BE2C (cell line): ENCODE results near the gene USP47.

ENCODE experiments used
- DNase-seq: peaks from one replicate; pipeline ENCODE4 v3.0.0-alpha.2; 2020
- H3K27me3 ChIP-seq: fragments of 250-450 bp; sonication (Bioruptor Pico); 2 replicates; pipeline ENCODE4 v1.5.1; 2020; ENCODE audit warnings: mild to moderate bottlenecking
- H3K36me3 ChIP-seq: fragments of 250-450 bp; sonication (Bioruptor Pico); 2 replicates; pipeline ENCODE4 v1.5.1; 2020; ENCODE audit warnings: mild to moderate bottlenecking
- H3K4me1 ChIP-seq: fragments of 250-450 bp; sonication (Bioruptor Pico); 2 replicates; pipeline ENCODE4 v1.5.1; 2020
- H3K4me3 ChIP-seq: 2 replicates; pipeline ENCODE4 v1.5.1; 2011; ENCODE audit warnings: low read depth, low read length
- H3K9me3 ChIP-seq: fragments of 250-450 bp; sonication (Bioruptor Pico); 2 replicates; pipeline ENCODE4 v1.5.1; 2020
- CTCF ChIP-seq: IDR thresholded peaks from 2 replicates; pipeline ENCODE4 v1.5.1; 2012; ENCODE audit warnings: mild to moderate bottlenecking, low read depth, low read length

USP47 gene

GRCh38 chr11:11860103-11860979 is 18.6 kb downstream of the USP47 start:
- Histone ChIP-seq H3K9me3 (no peaks in the 10 kb centered on the region), H3K27me3 (no peaks in the 10 kb centered on the region), H3K36me3 (no peaks in the 10 kb centered on the region), H3K4me3 (no peak overlapping the region), H3K4me1 (no peaks in the 10 kb centered on the region)
- DNase-seq: no peak
- TF ChIP-seq CTCF: no peak

- Histone ChIP-seq H3K27me3 (no peaks in the 10 kb centered on the region), H3K9me3 (no peaks in the 10 kb centered on the region), H3K4me1 (no peaks in the 10 kb centered on the region), H3K4me3 (no peak overlapping the region), H3K36me3 (no peaks in the 10 kb centered on the region)
- TF ChIP-seq CTCF: no peak
- DNase-seq: no peak
Measured at GRCh38 chr11:11862999-11863398, 21.2 kb downstream of the USP47 start.

GRCh38 chr11:11864332-11864731 is 22.6 kb downstream of the USP47 start:
- TF ChIP-seq CTCF: no peak
- Histone ChIP-seq H3K4me3 (no peak overlapping the region), H3K9me3 (no peaks in the 10 kb centered on the region), H3K4me1 (no peaks in the 10 kb centered on the region), H3K36me3 (no peaks in the 10 kb centered on the region), H3K27me3 (no peaks in the 10 kb centered on the region)
- DNase-seq: no peak

GRCh38 chr11:11864803-11865202 is 23.0 kb downstream of the USP47 start:
- H3K4me1 ChIP-seq: no peaks in the 10 kb centered on the region
- TF ChIP-seq CTCF: no peak

GRCh38 chr11:11865449-11865848 is 23.7 kb downstream of the USP47 start:
- Histone ChIP-seq H3K9me3 (no peaks in the 10 kb centered on the region), H3K27me3 (no peaks in the 10 kb centered on the region), H3K4me1 (no peaks in the 10 kb centered on the region), H3K4me3 (no peak overlapping the region), H3K36me3 (no peaks in the 10 kb centered on the region)
- no peak for TF ChIP-seq CTCF
- no peak for DNase-seq

More at GRCh38 chr11:11864803-11865202, 23.0 kb downstream of the USP47 start:
- H3K27me3 ChIP-seq: no peaks in the 10 kb centered on the region
- H3K9me3 ChIP-seq: no peaks in the 10 kb centered on the region
- no peak overlapping the region for H3K4me3 ChIP-seq
- no peak for DNase-seq
- no peaks in the 10 kb centered on the region for H3K36me3 ChIP-seq

GRCh38 chr11:11866203-11866602 is 24.4 kb downstream of the USP47 start:
- Histone ChIP-seq H3K27me3 (no peaks in the 10 kb centered on the region), H3K4me1 (no peaks in the 10 kb centered on the region), H3K36me3 (no peaks in the 10 kb centered on the region), H3K9me3 (no peaks in the 10 kb centered on the region), H3K4me3 (no peak overlapping the region)
- DNase-seq: no peak
- TF ChIP-seq CTCF: no peak
